ENCODE data around the gene TBC1D9. TPM values are rescaled to one million over a fixed set of nuclear protein-coding genes. Genes with fewer than 3 reads are reported as not detected.

Gene TBC1D9
- total and polyA plus RNA-seq, 2 donors (not counting 1 experiment from before 2014, with no cell fraction given), result 48.9 to 235 TPM

DNA sequence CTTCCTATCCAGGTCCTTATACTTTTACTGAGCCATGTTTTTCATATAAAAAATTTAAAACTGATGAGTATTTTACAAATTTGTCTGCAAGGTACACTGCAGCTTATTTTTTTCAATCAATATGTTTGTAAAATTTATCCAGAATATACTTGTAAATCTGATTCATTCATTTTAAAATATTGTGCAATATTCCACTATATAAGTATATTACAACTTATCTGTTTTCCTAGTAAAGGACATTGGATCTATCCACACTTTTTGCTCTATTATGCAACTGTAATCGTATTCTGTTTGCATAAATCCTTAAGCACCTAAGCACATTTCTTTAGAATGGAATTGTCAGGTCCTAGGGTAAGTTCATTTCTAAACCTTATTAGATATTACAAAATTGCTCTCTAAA lies 49.5 kb downstream of the TBC1D9 start:
- peaks cover 31 to 36% of the 10 kb centered on the region in 2 donors for H3K4me1 ChIP-seq (ENCODE audit: control insufficient read depth in 2 of 2, insufficient read depth in 2 of 2, low read length in 2 of 2)
- Mint-ChIP-seq H3K9me3 (ENCODE audit: insufficient read depth) (no peaks in the 10 kb centered on the region), H3K27ac (no peak overlapping the region), H3K4me3 (no peak overlapping the region), H3K4me1 (peaks cover 75% of the 10 kb centered on the region), H3K27me3 (no peaks in the 10 kb centered on the region)
- H3K9me3 ChIP-seq (ENCODE audit: control extremely low read depth in 1 of 3, control insufficient read depth in 2 of 3, insufficient read depth in 1 of 3, low read length in 2 of 3), result no peaks in the 10 kb centered on the region
- ChIA-PET POLR2A (no interaction called here), CTCF (no interaction called here)
- no peak overlapping the region for H3K27ac ChIP-seq (ENCODE audit: low read length in 2 of 2)
- DNase-seq (no peak), ATAC-seq (ENCODE audit: low read depth) (no peak)
- no peak overlapping the region for H3K9ac ChIP-seq (ENCODE audit: low read length)
- TF ChIP-seq, protein P1, sequence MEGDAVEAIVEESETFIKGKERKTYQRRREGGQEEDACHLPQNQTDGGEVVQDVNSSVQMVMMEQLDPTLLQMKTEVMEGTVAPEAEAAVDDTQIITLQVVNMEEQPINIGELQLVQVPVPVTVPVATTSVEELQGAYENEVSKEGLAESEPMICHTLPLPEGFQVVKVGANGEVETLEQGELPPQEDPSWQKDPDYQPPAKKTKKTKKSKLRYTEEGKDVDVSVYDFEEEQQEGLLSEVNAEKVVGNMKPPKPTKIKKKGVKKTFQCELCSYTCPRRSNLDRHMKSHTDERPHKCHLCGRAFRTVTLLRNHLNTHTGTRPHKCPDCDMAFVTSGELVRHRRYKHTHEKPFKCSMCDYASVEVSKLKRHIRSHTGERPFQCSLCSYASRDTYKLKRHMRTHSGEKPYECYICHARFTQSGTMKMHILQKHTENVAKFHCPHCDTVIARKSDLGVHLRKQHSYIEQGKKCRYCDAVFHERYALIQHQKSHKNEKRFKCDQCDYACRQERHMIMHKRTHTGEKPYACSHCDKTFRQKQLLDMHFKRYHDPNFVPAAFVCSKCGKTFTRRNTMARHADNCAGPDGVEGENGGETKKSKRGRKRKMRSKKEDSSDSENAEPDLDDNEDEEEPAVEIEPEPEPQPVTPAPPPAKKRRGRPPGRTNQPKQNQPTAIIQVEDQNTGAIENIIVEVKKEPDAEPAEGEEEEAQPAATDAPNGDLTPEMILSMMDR (IDR thresholded peaks at IDR 0.05), result no peak
- TF ChIP-seq EZH2 (IDR thresholded peaks at IDR 0.05; ENCODE audit: borderline replicate concordance, insufficient read depth, low read depth, low read length, poor library complexity, severe bottlenecking), result no peak
- peaks cover 0 to 15% of the 10 kb centered on the region in 2 experiments for H3K36me3 ChIP-seq (replicated peaks in 1 of 2; ENCODE audit: control extremely low read depth in 1 of 2, control insufficient read depth in 1 of 2, extremely low read depth in 1 of 2, insufficient read depth in 2 of 2, low read length in 1 of 2)
- H2AFZ ChIP-seq (ENCODE audit: insufficient read depth, low read depth, low read length, poor library complexity, severe bottlenecking), result no peak overlapping the region
- peaks cover 98% of the 10 kb centered on the region for H3K79me2 ChIP-seq (ENCODE audit: control insufficient read depth, insufficient read depth, low read length)
- H3K4me3 ChIP-seq (ENCODE audit: control extremely low read depth in 1 of 5, extremely low read depth in 1 of 5, insufficient read depth in 1 of 5, low read depth in 2 of 5, low read length in 4 of 5), result no peak overlapping the region
- intact Hi-C loops (cut with micrococcal nuclease), result loop anchor here (2.0 to 5.0 kb wide), 3 partner anchors 14 to 36 kb away; no protein-coding TSS in a partner anchor
- peaks cover 58% of the 10 kb centered on the region for H4K20me1 ChIP-seq (ENCODE audit: control insufficient read depth, insufficient read depth, low read length, poor library complexity, severe bottlenecking)
- no peak overlapping the region for H3K4me2 ChIP-seq (replicated peaks; ENCODE audit: low read depth, low read length, poor library complexity, severe bottlenecking)
- no peaks in the 10 kb centered on the region for H3K27me3 ChIP-seq (replicated peaks in 1 of 4; ENCODE audit: control extremely low read depth in 1 of 4, control insufficient read depth in 3 of 4, insufficient read depth in 4 of 4, low read length in 3 of 4)
- WGBS (ENCODE audit: insufficient coverage), result no CpG with 5 or more reads among the region's 1 CpG

DNA sequence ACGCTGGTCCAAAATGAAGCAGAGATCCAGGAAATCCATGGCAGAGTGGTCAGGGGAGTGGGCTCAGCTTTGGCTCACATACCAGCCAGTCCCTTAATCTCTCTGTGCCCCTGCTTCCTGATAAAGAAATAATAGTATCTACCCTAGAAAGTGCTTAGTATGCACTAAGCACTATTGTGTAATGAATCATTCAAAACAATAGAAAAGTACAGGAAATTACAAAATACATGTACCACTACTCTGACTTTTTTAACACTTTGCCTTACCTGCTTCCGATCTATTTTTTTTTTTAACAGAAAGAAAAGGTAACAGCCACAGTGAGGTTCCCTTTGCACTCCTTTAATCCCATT lies 49.9 kb downstream of the TBC1D9 start:
- TF ChIP-seq, protein P1 (IDR thresholded peaks at IDR 0.05), result no peak
- TF ChIP-seq EZH2 (IDR thresholded peaks at IDR 0.05; ENCODE audit: borderline replicate concordance, insufficient read depth, low read depth, low read length, poor library complexity, severe bottlenecking), result no peak
- H4K20me1 ChIP-seq (ENCODE audit: control insufficient read depth, insufficient read depth, low read length, poor library complexity, severe bottlenecking), result peaks cover 60% of the 10 kb centered on the region
- no peak overlapping the region for H3K4me3 ChIP-seq (ENCODE audit: control extremely low read depth in 1 of 5, extremely low read depth in 1 of 5, insufficient read depth in 1 of 5, low read depth in 2 of 5, low read length in 4 of 5)
- H3K4me3 Mint-ChIP-seq, result no peak overlapping the region
- DNase-seq, result no peak
- H3K27ac Mint-ChIP-seq, result no peak overlapping the region
- peaks cover 98% of the 10 kb centered on the region for H3K79me2 ChIP-seq (ENCODE audit: control insufficient read depth, insufficient read depth, low read length)
- H3K9ac ChIP-seq (ENCODE audit: low read length), result no peak overlapping the region
- CTCF ChIA-PET, result no interaction called here
- no peaks in the 10 kb centered on the region for H3K27me3 Mint-ChIP-seq
- intact Hi-C loops (cut with micrococcal nuclease), result loop anchor here (2.0 to 5.0 kb wide), 3 partner anchors 13 to 36 kb away; no protein-coding TSS in a partner anchor
- H3K27ac ChIP-seq (ENCODE audit: low read length in 2 of 2), result no peak overlapping the region
- 100% methylated on average over 1 of the region's 2 CpGs for WGBS (ENCODE audit: insufficient coverage)
- no peaks in the 10 kb centered on the region for H3K9me3 Mint-ChIP-seq (ENCODE audit: insufficient read depth)
- no peak overlapping the region for H2AFZ ChIP-seq (ENCODE audit: insufficient read depth, low read depth, low read length, poor library complexity, severe bottlenecking)
- H3K4me2 ChIP-seq (replicated peaks; ENCODE audit: low read depth, low read length, poor library complexity, severe bottlenecking), result no peak overlapping the region
- peaks cover 29 to 34% of the 10 kb centered on the region in 2 donors for H3K4me1 ChIP-seq (ENCODE audit: control insufficient read depth in 2 of 2, insufficient read depth in 2 of 2, low read length in 2 of 2)
- POLR2A ChIA-PET, result no interaction called here
- no peaks in the 10 kb centered on the region for H3K27me3 ChIP-seq (replicated peaks in 1 of 4; ENCODE audit: control extremely low read depth in 1 of 4, control insufficient read depth in 3 of 4, insufficient read depth in 4 of 4, low read length in 3 of 4)
- H3K36me3 ChIP-seq (replicated peaks in 1 of 2; ENCODE audit: control extremely low read depth in 1 of 2, control insufficient read depth in 1 of 2, extremely low read depth in 1 of 2, insufficient read depth in 2 of 2, low read length in 1 of 2), result peaks cover 0 to 18% of the 10 kb centered on the region in 2 experiments
- ATAC-seq (ENCODE audit: low read depth), result no peak
- H3K9me3 ChIP-seq (ENCODE audit: control extremely low read depth in 1 of 3, control insufficient read depth in 2 of 3, insufficient read depth in 1 of 3, low read length in 2 of 3), result no peaks in the 10 kb centered on the region
- H3K4me1 Mint-ChIP-seq, result peaks cover 77% of the 10 kb centered on the region

All from B cell (primary cell).